Fibroblast of pulmonary artery (primary cell): Measurements from ENCODE around the gene SSU72.

Experiments used
- DNase-seq: peaks from one replicate; pipeline ENCODE4 v3.0.0-alpha.2; 2010; ENCODE audit warnings: low read depth
- H3K4me3 ChIP-seq: replicated peaks from 2 replicates; pipeline ENCODE4 v1.5.1; 2011; ENCODE audit warnings: low read depth, mild to moderate bottlenecking, control low read depth, low read length, moderate library complexity
- TF ChIP-seq, protein P1 (sequence below): IDR thresholded peaks from 2 replicates; pipeline ENCODE4 v1.5.1; 2011; ENCODE audit warnings: mild to moderate bottlenecking, control low read depth, low read length, inconsistent platforms; ENCODE audit errors: missing control alignments

The SSU72 gene

DNA sequence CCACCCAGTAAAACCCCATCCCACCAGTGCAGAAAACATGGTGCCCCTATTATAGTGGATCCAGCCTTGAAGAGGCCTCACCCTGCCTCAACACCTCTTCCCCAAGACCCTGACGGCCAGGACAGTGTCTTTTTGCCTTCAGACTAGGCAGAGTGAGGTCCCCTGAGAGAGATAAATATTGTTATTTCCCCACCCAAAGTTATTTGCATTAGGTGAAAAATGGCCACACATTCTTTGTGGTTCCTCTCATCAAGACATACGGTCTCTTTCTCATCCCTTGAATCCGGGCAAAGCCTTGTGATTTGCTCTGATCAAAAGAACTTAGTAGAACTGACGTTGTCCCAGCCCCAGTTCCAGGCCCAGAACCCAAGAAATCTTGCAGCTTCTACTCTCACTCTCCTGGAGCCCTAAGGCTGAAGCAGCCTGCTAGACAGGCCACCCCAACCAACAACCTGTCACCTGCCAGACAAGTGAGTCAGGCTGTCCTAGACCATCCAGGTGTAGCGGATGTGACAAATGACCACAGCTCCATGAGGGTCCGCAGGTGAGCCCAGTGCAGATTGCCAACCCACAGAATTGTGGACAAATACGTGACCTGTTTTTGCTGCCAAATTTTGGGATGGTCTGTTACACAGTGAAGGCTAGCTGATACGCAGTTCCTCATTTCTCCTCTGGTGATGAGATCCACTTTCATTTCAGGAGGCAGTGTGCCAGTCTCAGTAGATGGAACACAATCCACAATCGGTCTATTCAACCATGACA is 8.1 kb upstream of the SSU72 start:
- no peak overlapping the region for H3K4me3 ChIP-seq
- DNase-seq = no peak
- TF ChIP-seq, protein P1, sequence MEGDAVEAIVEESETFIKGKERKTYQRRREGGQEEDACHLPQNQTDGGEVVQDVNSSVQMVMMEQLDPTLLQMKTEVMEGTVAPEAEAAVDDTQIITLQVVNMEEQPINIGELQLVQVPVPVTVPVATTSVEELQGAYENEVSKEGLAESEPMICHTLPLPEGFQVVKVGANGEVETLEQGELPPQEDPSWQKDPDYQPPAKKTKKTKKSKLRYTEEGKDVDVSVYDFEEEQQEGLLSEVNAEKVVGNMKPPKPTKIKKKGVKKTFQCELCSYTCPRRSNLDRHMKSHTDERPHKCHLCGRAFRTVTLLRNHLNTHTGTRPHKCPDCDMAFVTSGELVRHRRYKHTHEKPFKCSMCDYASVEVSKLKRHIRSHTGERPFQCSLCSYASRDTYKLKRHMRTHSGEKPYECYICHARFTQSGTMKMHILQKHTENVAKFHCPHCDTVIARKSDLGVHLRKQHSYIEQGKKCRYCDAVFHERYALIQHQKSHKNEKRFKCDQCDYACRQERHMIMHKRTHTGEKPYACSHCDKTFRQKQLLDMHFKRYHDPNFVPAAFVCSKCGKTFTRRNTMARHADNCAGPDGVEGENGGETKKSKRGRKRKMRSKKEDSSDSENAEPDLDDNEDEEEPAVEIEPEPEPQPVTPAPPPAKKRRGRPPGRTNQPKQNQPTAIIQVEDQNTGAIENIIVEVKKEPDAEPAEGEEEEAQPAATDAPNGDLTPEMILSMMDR = no peak

DNA sequence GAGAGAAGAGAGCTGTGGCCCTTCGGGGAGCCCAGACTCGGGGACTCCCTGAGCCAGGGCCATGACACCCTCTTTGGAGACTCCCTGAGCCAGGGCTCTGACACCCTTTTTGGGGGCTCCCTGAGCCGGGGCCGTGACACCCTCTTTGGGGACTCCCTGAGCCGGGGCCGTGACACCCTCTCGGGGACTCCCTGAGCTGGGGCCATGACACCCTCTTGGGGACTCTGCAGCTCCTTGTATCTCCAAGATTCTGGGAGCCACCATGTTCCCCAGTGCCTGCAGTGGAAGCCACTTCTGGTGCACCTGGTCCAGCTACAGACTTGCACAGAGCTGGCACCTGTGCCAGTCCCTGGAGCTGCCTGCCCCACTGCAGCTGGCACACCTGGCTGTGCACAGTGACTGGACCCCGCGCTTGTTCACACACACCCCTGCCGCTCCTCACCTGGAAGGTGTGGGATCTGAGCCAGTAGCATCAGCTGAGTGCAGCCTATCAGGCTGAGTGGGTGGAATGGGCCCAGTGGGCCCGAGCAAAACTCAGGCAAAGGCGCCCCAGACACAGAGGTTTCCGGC is 3.8 kb upstream of the SSU72 start:
- TF ChIP-seq, protein P1 = no peak
- no peak overlapping the region for H3K4me3 ChIP-seq
- DNase-seq = no peak

DNA sequence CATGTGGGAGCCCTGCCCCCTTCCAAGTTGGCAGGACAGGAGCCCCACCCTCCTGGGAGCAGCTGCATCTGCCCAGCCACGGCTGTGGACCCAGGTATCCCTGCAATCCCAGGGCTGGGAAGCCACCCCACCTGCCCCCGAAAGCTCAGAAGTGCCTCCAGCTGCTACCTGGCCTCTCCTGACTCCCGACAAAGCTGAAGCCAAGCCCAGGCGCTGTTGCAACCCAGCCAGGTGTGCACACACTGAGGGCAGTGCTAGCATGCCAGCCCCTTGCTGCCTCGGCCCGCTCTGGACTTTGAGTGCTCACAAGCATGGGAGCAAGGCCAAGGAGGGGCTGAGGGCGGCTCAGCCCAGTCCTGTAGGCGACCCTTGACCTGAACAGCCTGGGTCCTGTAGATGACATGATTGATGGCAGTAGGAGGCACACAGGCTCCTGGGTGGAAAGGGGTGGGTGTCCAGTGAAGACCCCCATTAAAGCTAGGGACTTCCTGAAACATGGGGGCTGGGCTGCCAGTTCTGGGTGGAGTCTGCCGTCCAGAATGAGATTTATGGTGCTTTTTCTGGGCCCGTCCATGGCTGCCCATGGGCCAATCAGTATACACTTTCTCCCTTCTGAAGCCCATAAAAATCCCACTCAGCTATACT is 2.8 kb upstream of the SSU72 start:
- DNase-seq = no peak
- TF ChIP-seq, protein P1 = no peak
- H3K4me3 ChIP-seq = no peak overlapping the region

DNA sequence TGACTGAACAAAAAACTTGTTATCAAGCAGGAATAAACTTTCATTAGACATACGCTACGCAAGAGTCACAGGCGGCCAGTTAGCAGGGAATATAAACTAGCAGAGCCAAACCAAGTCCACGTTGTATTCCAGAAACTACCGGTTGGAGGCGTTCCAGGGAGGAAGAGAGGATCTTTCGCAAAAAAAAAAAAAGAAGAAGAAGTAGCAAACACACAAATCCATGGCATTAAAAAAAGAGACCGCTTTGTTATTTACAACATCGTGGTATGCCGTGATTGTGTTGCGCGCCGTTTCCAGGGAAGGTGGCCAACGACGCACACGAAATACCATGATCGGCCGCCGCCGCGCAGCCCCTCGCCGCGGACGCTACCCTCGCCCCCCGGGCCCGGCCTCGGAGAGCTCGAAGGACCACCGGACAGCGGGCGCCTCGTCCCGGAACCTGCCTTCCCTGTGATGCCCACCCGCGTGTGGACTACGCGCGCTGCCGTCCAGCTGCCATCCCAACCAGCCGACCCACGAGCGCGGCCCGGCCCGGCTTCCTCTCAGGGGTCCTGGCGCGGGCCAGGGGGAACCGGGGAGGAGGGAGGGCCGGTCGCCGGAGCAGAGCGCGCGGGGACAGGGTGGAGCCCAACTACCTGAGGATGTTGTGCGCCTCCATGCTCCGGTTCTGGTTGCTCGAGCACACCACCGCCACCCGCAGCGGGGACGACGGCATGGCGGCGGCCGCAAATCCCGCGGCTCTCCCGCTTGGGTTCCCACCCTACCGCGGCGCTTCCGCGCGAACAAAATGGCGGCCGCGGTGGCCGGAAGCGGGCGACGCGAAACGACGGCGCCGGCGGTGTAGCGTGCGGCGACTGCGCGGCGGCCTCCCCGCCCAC is 581 bp downstream of the SSU72 start:
- DNase-seq = peak; percentile 72
- TF ChIP-seq, protein P1 = peak; percentile 25
- peak overlapping the region; percentile 96 for H3K4me3 ChIP-seq

GRCh38 chr1:1569341-1569740 is 5.3 kb downstream of the SSU72 start:
- no peak overlapping the region for H3K4me3 ChIP-seq
- TF ChIP-seq, protein P1 = no peak
- DNase-seq = no peak

GRCh38 chr1:1567891-1568291 is 6.8 kb downstream of the SSU72 start:
- TF ChIP-seq, protein P1 = no peak
- H3K4me3 ChIP-seq = no peak overlapping the region
- no peak for DNase-seq
